Measurements from ENCODE around the gene PTK7. TPM values are rescaled to one million over a fixed set of nuclear protein-coding genes. Genes with fewer than 3 reads are reported as not detected.

PTK7 gene
- total and polyA plus RNA-seq, 2 of the 8 experiments (the other 6 are each of a cell fraction or from before 2014, with no cell fraction given) = 110 to 138 TPM

- H2BK15ac ChIP-seq (ENCODE audit: low read length) = no peak overlapping the region
- no peak overlapping the region for H2BK120ac ChIP-seq (replicated peaks; ENCODE audit: low read depth, low read length)
- DNase-seq (ENCODE audit: low read depth in 1 of 2, low spot score in 2 of 2) = no peak
- peaks cover 12% of the 10 kb centered on the region for H3K79me1 ChIP-seq (ENCODE audit: low read depth, low read length)
- no peak overlapping the region for H4K5ac ChIP-seq (ENCODE audit: insufficient read length, low read depth, low read length)
- peak overlapping the region; percentile 72; the same call in 1 of the 2 replicates for H2AK5ac ChIP-seq (ENCODE audit: low read depth, low read length)
- H3K27ac ChIP-seq (ENCODE audit: low read depth, low read length) = peak overlapping the region; percentile 37; the same call in 1 of the 2 replicates
- peaks cover 0 to 2% of the 10 kb centered on the region in 2 experiments for H4K20me1 ChIP-seq (replicated peaks in 1 of 2; ENCODE audit: control insufficient read depth in 1 of 2, insufficient read depth in 2 of 2, low read length in 2 of 2)
- H4K8ac ChIP-seq (ENCODE audit: extremely low read depth, insufficient read depth, low read length) = no peak overlapping the region
- no peak overlapping the region for H3K4ac ChIP-seq (replicated peaks; ENCODE audit: insufficient read length, low read depth, low read length)
- no peak overlapping the region for H3K56ac ChIP-seq (replicated peaks; ENCODE audit: insufficient read length, low read depth, low read length)
- peaks cover 7 to 81% of the 10 kb centered on the region in 2 experiments for H3K79me2 ChIP-seq (ENCODE audit: control insufficient read depth in 1 of 2, insufficient read depth in 2 of 2, low read length in 2 of 2)
- 69% methylated on average over 5 of the region's 5 CpGs; no CpG with 5 or more reads in 1 of the 2 experiments for WGBS, 2 experiments (ENCODE audit: extremely low coverage in 1 of 2, insufficient coverage in 1 of 2, insufficient read length in 1 of 2, insufficient replicate concordance in 2 of 2, low coverage in 1 of 2, low lambda C conversion rate in 2 of 2, missing lambda C conversion rate in 1 of 2)
- no peak overlapping the region for H3K14ac ChIP-seq (ENCODE audit: insufficient read length)
- peak overlapping the region; percentile 51 for H3K18ac ChIP-seq (ENCODE audit: extremely low read depth, low read length)
- no peak overlapping the region; a peak in 2 of 7 replicates for H3K9ac ChIP-seq (replicated peaks in 1 of 4; ENCODE audit: extremely low read depth in 1 of 4, low read depth in 3 of 4, low read length in 3 of 4)
- no peak for FAIRE-seq
- H2AFZ ChIP-seq (ENCODE audit: low read length) = no peak overlapping the region
- peak overlapping the region; percentile 21; the same call in 1 of the 2 replicates for H2BK20ac ChIP-seq (ENCODE audit: low read length)
- no peak overlapping the region for H3K23ac ChIP-seq (ENCODE audit: insufficient read length)
- H3K4me2 ChIP-seq (ENCODE audit: insufficient read depth in 1 of 2, low read depth in 2 of 2, low read length in 2 of 2) = 0 out of 4 replicates have a peak overlapping the region, but pooled peaks of 1 of the 2 experiments have one; percentile 7
- ChIA-PET CTCF (ENCODE audit: partially characterized antibody) (interaction anchor here (0.7 to 2.4 kb wide), 9 partner anchors 10 to 207 kb away, joined by 3 to 11 read pairs (median 5); partner anchors contain the start of gene PTK7), POLR2A (ENCODE audit: partially characterized antibody) (interaction anchor here (0.5 to 3.2 kb wide), 9 partner anchors 8 to 73 kb away, joined by 3 to 13 read pairs (median 4); partner anchors contain the start of gene PTK7)
- no peaks in the 10 kb centered on the region for H3K36me3 ChIP-seq (ENCODE audit: control insufficient read depth in 2 of 4, insufficient read depth in 4 of 4, low read length in 3 of 4)
- no peaks in the 10 kb centered on the region for H3K27me3 ChIP-seq (replicated peaks in 1 of 4; ENCODE audit: control insufficient read depth in 3 of 4, extremely low read depth in 1 of 4, insufficient read depth in 3 of 4, low read length in 3 of 4)
- H4K91ac ChIP-seq (replicated peaks; ENCODE audit: insufficient read length, low read length) = peak overlapping the region; percentile 15
- no peak overlapping the region for H3K4me3 ChIP-seq (ENCODE audit: extremely low read depth in 1 of 4, insufficient read depth in 2 of 4, low read depth in 3 of 4, low read length in 4 of 4)
- no peaks in the 10 kb centered on the region for H3K23me2 ChIP-seq (ENCODE audit: low read depth, low read length)
- no peak overlapping the region for H2BK12ac ChIP-seq (ENCODE audit: low read depth, low read length)
- 0 out of 2 replicates have a peak overlapping the region, but pooled peaks have one; percentile 82 for H2BK5ac ChIP-seq (ENCODE audit: low read depth, low read length)
- peaks cover 10 to 23% (median 13%) of the 10 kb centered on the region in 4 experiments; a peak in 6 of 7 replicates for H3K4me1 ChIP-seq (replicated peaks in 1 of 4; ENCODE audit: control insufficient read depth in 3 of 4, insufficient read depth in 4 of 4, low read length in 3 of 4)
- no peaks in the 10 kb centered on the region for H3K9me3 ChIP-seq (ENCODE audit: insufficient read depth in 2 of 2, low read depth in 1 of 2, low read length in 1 of 2)
- TF ChIP-seq SAP30 (IDR thresholded peaks at IDR 0.05; ENCODE audit: insufficient read depth, insufficient replicate concordance, low read length) (no peak), TAF1 (IDR thresholded peaks at IDR 0.05; ENCODE audit: low read depth, low read length) (no peak), YY1 (IDR thresholded peaks at IDR 0.05; ENCODE audit: low read depth, low read length) (no peak), RNF2 (IDR thresholded peaks at IDR 0.05; ENCODE audit: borderline replicate concordance, low read depth, low read length, missing control alignments, poor library complexity, severe bottlenecking) (no peak), SP2 (IDR thresholded peaks at IDR 0.05; ENCODE audit: low read length) (no peak), JUND (IDR thresholded peaks at IDR 0.05; ENCODE audit: low read length) (no peak), SIX5 (IDR thresholded peaks at IDR 0.05; ENCODE audit: low read depth, low read length) (no peak)
These were observed 21.0 kb downstream of the PTK7 start for GRCh38 chr6:43097098-43097489.
